H1 (cell line): ENCODE data around the gene BIN1. TPM values are rescaled to one million over a fixed set of nuclear protein-coding genes. Genes with fewer than 3 reads are reported as not detected.
"Not testable (repeated sequence)": the region's sequence is repeated elsewhere in the genome, so short reads cannot be mapped to it uniquely, and the experiment has no call there.

ENCODE experiments used
- CTCF ChIA-PET: fragments of 300-600 bp; sonication (Branson Sonifier 250); formaldehyde crosslinking; loops from one replicate; lab custom pipeline; 2021; ENCODE audit not compliant: partially characterized antibody; lab: Charles Lee
- POLR2A ChIA-PET: fragments of 300-600 bp; sonication (Branson Sonifier 250); formaldehyde crosslinking; loops from one replicate; lab custom pipeline; 2021; ENCODE audit warnings: inconsistent platforms; ENCODE audit not compliant: partially characterized antibody; lab: Charles Lee
- DNase-seq, 2 experiments: peaks; one replicate each; pipeline versions ENCODE4 v3.0.0 to v3.0.0-alpha.2; 2010 to 2022; ENCODE audit warnings: low spot score in 2 of 2, low read depth in 1 of 2, mixed read lengths in 1 of 2
- FAIRE-seq: peaks from 2 replicates; lab custom pipeline; 2011; peaks lifted over from hg19 to GRCh38; lab: Jason Lieb, UNC
- H2AFZ ChIP-seq: 2 replicates; pipeline ENCODE4 v1.8.1; 2012; ENCODE audit warnings: low read length, inconsistent platforms
- H2AK5ac ChIP-seq: 2 replicates; pipeline ENCODE4 v1.6.1; 2013; ENCODE audit warnings: low read depth, low read length
- H2BK120ac ChIP-seq: replicated peaks from 2 replicates; pipeline ENCODE3; 2013; ENCODE audit warnings: low read depth, low read length, inconsistent platforms
- H2BK12ac ChIP-seq: 2 replicates; pipeline ENCODE4 v1.6.1; 2013; ENCODE audit warnings: low read depth, low read length
- H2BK15ac ChIP-seq: 2 replicates; pipeline ENCODE4 v1.6.1; 2013; ENCODE audit warnings: low read length
- H2BK20ac ChIP-seq: 2 replicates; pipeline ENCODE4 v1.6.1; 2013; ENCODE audit warnings: low read length
- H2BK5ac ChIP-seq: 2 replicates; pipeline ENCODE4 v1.6.1; 2013; ENCODE audit warnings: low read depth, low read length
- H3K14ac ChIP-seq: 2 replicates; pipeline ENCODE4 v1.6.1; 2013; ENCODE audit warnings: inconsistent platforms; ENCODE audit not compliant: insufficient read length
- H3K18ac ChIP-seq: 2 replicates; pipeline ENCODE4 v1.6.1; 2013; ENCODE audit warnings: low read length; ENCODE audit errors: extremely low read depth
- H3K23ac ChIP-seq: 2 replicates; pipeline ENCODE4 v1.6.1; 2013; ENCODE audit warnings: inconsistent platforms; ENCODE audit not compliant: insufficient read length
- H3K23me2 ChIP-seq: 2 replicates; pipeline ENCODE4 v1.6.1; 2013; ENCODE audit warnings: low read depth, low read length
- H3K27ac ChIP-seq: 2 replicates; pipeline ENCODE4 v1.6.1; 2011; ENCODE audit warnings: low read depth, low read length, inconsistent platforms
- H3K27me3 ChIP-seq, 4 experiments: replicated peaks in 1 of 4; 1 replicate in 1 of 4; 2 replicates in 3 of 4; pipeline versions ENCODE4 v1.6.1 to v1.8.1; 2011 to 2013; ENCODE audit warnings: low read length in 3 of 4, mild to moderate bottlenecking in 3 of 4, inconsistent platforms in 2 of 4, mixed read lengths in 2 of 4, moderate library complexity in 1 of 4; ENCODE audit not compliant: control insufficient read depth in 3 of 4, insufficient read depth in 3 of 4; ENCODE audit errors: extremely low read depth in 1 of 4
- H3K36me3 ChIP-seq, 4 experiments: 2 replicates each; pipeline versions ENCODE4 v1.6.1 to v1.8.1; 2011 to 2013; ENCODE audit warnings: mild to moderate bottlenecking in 4 of 4, low read length in 3 of 4, moderate library complexity in 2 of 4, control low read depth in 1 of 4, inconsistent platforms in 1 of 4; ENCODE audit not compliant: insufficient read depth in 4 of 4, control insufficient read depth in 2 of 4
- H3K4ac ChIP-seq: replicated peaks from 2 replicates; pipeline ENCODE3; 2013; ENCODE audit warnings: low read length, low read depth, mixed read lengths, inconsistent platforms; ENCODE audit not compliant: insufficient read length
- H3K4me1 ChIP-seq, 4 experiments: replicated peaks in 1 of 4; 1 replicate in 1 of 4; 2 replicates in 3 of 4; pipeline versions ENCODE4 v1.6.1 to v1.8.1; 2011 to 2013; ENCODE audit warnings: low read length in 3 of 4, inconsistent platforms in 2 of 4, mixed read lengths in 1 of 4; ENCODE audit not compliant: insufficient read depth in 4 of 4, control insufficient read depth in 3 of 4
- H3K4me2 ChIP-seq, 2 experiments: 2 replicates each; pipeline versions ENCODE4 v1.6.1 to v1.8.1; 2011 to 2013; ENCODE audit warnings: low read depth in 2 of 2, low read length in 2 of 2, control low read depth in 1 of 2, inconsistent platforms in 1 of 2, mild to moderate bottlenecking in 1 of 2; ENCODE audit not compliant: insufficient read depth in 1 of 2
- H3K4me3 ChIP-seq, 4 experiments: fragments of 200-600, 300-600 bp in 1 of 4; sonication (generic), shearing (Covaris generic), sonication (Bioruptor Twin) in 1 of 4; 2 replicates each; pipeline versions ENCODE4 v1.5.1 to v1.8.1; 2011 to 2016; ENCODE audit warnings: low read length in 4 of 4, low read depth in 3 of 4, control low read depth in 2 of 4, inconsistent platforms in 2 of 4, mild to moderate bottlenecking in 2 of 4, mixed read lengths in 1 of 4, moderate library complexity in 1 of 4; ENCODE audit not compliant: insufficient read depth in 2 of 4; ENCODE audit errors: extremely low read depth in 1 of 4
- H3K56ac ChIP-seq: replicated peaks from 2 replicates; pipeline ENCODE3; 2013; ENCODE audit warnings: low read depth, mild to moderate bottlenecking, mixed read lengths, low read length, inconsistent platforms; ENCODE audit not compliant: insufficient read length
- H3K79me1 ChIP-seq: 2 replicates; pipeline ENCODE4 v1.6.1; 2013; ENCODE audit warnings: low read depth, low read length, control low read depth
- H3K79me2 ChIP-seq, 2 experiments: 2 replicates each; pipeline versions ENCODE4 v1.6.1 to v1.8.1; 2012 to 2013; ENCODE audit warnings: low read length in 2 of 2, mild to moderate bottlenecking in 2 of 2, inconsistent platforms in 1 of 2; ENCODE audit not compliant: insufficient read depth in 2 of 2, control insufficient read depth in 1 of 2
- H3K9ac ChIP-seq, 4 experiments: replicated peaks in 1 of 4; 1 replicate in 1 of 4; 2 replicates in 3 of 4; pipeline versions ENCODE4 v1.6.1 to v1.8.1; 2011 to 2013; ENCODE audit warnings: low read depth in 3 of 4, low read length in 3 of 4, control low read depth in 2 of 4, mild to moderate bottlenecking in 2 of 4, moderate library complexity in 2 of 4, inconsistent platforms in 1 of 4; ENCODE audit errors: extremely low read depth in 1 of 4
- H3K9me3 ChIP-seq, 2 experiments: 2 replicates each; pipeline versions ENCODE4 v1.6.1 to v1.8.1; 2012 to 2013; ENCODE audit warnings: mild to moderate bottlenecking in 2 of 2, moderate library complexity in 2 of 2, control low read depth in 1 of 2, inconsistent platforms in 1 of 2, low read depth in 1 of 2, low read length in 1 of 2, mixed read lengths in 1 of 2; ENCODE audit not compliant: insufficient read depth in 2 of 2
- H4K20me1 ChIP-seq, 2 experiments: replicated peaks in 1 of 2; 2 replicates each; pipeline versions ENCODE3 to v1.8.1; 2011 to 2013; ENCODE audit warnings: inconsistent platforms in 2 of 2, low read length in 2 of 2, mild to moderate bottlenecking in 1 of 2; ENCODE audit not compliant: insufficient read depth in 2 of 2, control insufficient read depth in 1 of 2
- H4K5ac ChIP-seq: 2 replicates; pipeline ENCODE4 v1.6.1; 2013; ENCODE audit warnings: low read length, low read depth, mixed read lengths, inconsistent platforms; ENCODE audit not compliant: insufficient read length
- H4K8ac ChIP-seq: 2 replicates; pipeline ENCODE4 v1.8.0; 2013; ENCODE audit warnings: mild to moderate bottlenecking, moderate library complexity, low read length, inconsistent platforms; ENCODE audit not compliant: insufficient read depth; ENCODE audit errors: extremely low read depth
- H4K91ac ChIP-seq: replicated peaks from 2 replicates; pipeline ENCODE3; 2013; ENCODE audit warnings: low read length, mixed read lengths, inconsistent platforms; ENCODE audit not compliant: insufficient read length
- CEBPB ChIP-seq: IDR thresholded peaks from 2 replicates; pipeline ENCODE4 v1.6.1; 2012; ENCODE audit warnings: low read depth, low read length
- HDAC2 ChIP-seq, 2 experiments: fragments of 300-600 bp in 1 of 2; sonication (generic) in 1 of 2; IDR thresholded peaks; 2 replicates each; pipeline ENCODE4 v1.6.1; 2011 to 2012; ENCODE audit warnings: low read depth in 2 of 2, low read length in 2 of 2, mild to moderate bottlenecking in 2 of 2, moderate library complexity in 2 of 2, borderline replicate concordance in 1 of 2, inconsistent platforms in 1 of 2
- SIX5 ChIP-seq: IDR thresholded peaks from 2 replicates; pipeline ENCODE4 v1.6.1; 2011; ENCODE audit warnings: mild to moderate bottlenecking, low read depth, low read length
- WGBS, 2 experiments: shearing (Covaris generic) in 1 of 2; methylation state at CpG; one replicate each; pipeline versions ENCODE4 v1.1.6 to v1.1.7; 2013 to 2015; ENCODE audit warnings: low lambda C conversion rate in 2 of 2, mixed read lengths in 2 of 2, inconsistent platforms in 1 of 2, low coverage in 1 of 2, missing lambda C conversion rate in 1 of 2; ENCODE audit not compliant: insufficient replicate concordance in 2 of 2, insufficient coverage in 1 of 2, insufficient read length in 1 of 2; ENCODE audit errors: extremely low coverage in 1 of 2, missing lambda C conversion rate in 1 of 2; 5-methylcytosine and 5-hydroxymethylcytosine counted together
- polyA plus RNA-seq, 7 experiments: library from polyadenylated mRNA; depleted of rRNA in 3 of 7; stranded (reverse) in 5 of 7; unstranded in 2 of 7; fragments of >200 nt in 5 of 7; fragments of 200-250 nt in 2 of 7; gene quantifications; 1 replicate in 5 of 7; 2 replicates in 1 of 7; 4 replicates in 1 of 7; pipeline versions ENCODE4 v1.2.1 to v1.2.3, GENCODE V29; 2011 to 2013; ENCODE audit warnings: missing spikeins in 2 of 7, mixed read lengths in 2 of 7
- total RNA-seq: library from RNA; stranded (reverse); fragmentation: NEBNext Ultra II Directional; extraction: Animal tissue kit (Norgen Biotek cat#: 25700); gene quantifications from 2 replicates; pipeline ENCODE4 v1.2.1, GENCODE V29; 2021

Gene BIN1
- total and polyA plus RNA-seq, 2 of the 8 experiments (the other 6 are each of a cell fraction or from before 2014, with no cell fraction given) = 23.6 to 35.6 TPM

GRCh38 chr2:127121353-127121752 is 14.4 kb upstream of the BIN1 start (continued):
- no peak for TF ChIP-seq SIX5
- no peak for TF ChIP-seq CEBPB
- no peak for TF ChIP-seq HDAC2 (IDR thresholded peaks at IDR 0.05; ENCODE audit: borderline replicate concordance in 1 of 2, low read depth in 2 of 2, low read length in 2 of 2)

GRCh38 chr2:127120408-127120807 is 13.5 kb upstream of the BIN1 start:
- H3K27me3 ChIP-seq, H3K9ac ChIP-seq, H3K23ac ChIP-seq, H3K56ac ChIP-seq, H2BK120ac ChIP-seq, H3K14ac ChIP-seq, H3K79me2 ChIP-seq, H3K36me3 ChIP-seq, H3K23me2 ChIP-seq, H2BK20ac ChIP-seq, H3K4me2 ChIP-seq, H2AFZ ChIP-seq, POLR2A ChIA-PET, H3K4me3 ChIP-seq, H3K18ac ChIP-seq, H3K79me1 ChIP-seq, H4K8ac ChIP-seq, FAIRE-seq, H2BK15ac ChIP-seq, H2AK5ac ChIP-seq, H3K27ac ChIP-seq, H3K4me1 ChIP-seq, H3K4ac ChIP-seq, H4K20me1 ChIP-seq, H4K91ac ChIP-seq, H2BK5ac ChIP-seq, H2BK12ac ChIP-seq, H4K5ac ChIP-seq: not testable (repeated sequence)
- peaks cover 13 to 25% of the 10 kb centered on the region in 2 experiments; a peak in 3 of 4 replicates for H3K9me3 ChIP-seq
- CTCF ChIA-PET = interaction anchor here (2.2 kb wide), 1 partner anchor 52 kb away, joined by 12 read pairs; no protein-coding TSS in a partner anchor
- 92% methylated on average over 15 of the region's 20 CpGs; no CpG with 5 or more reads in 1 of the 2 experiments for WGBS, 2 experiments
- DNase-seq = peak in 1 of 2 experiments; percentile 27
